Measurements from ENCODE around the gene RNF128. TPM values are rescaled to one million over a fixed set of nuclear protein-coding genes. Genes with fewer than 3 reads are reported as not detected.
"Not testable (repeated sequence)": the region's sequence is repeated elsewhere in the genome, so short reads cannot be mapped to it uniquely, and the experiment has no call there.

RNF128 gene
- total RNA-seq, 1 donor from 2014 or later = not detected

DNA sequence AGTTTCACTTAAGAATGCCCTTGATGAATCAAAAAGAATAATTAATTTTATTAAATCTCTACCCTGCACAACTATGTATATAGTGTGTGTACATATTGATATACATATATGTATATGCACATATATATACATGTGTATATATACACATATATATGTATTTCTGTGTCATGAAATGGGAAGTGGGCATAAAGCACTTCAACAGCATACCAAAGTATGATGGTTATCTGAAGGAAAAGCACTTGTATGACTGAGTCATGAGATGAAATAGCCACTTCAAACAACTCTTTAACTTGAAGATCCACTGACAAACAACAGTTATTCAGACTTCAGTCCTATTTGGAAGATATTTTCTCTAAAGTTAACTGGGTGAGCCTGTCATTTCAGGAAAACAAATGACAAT, 16.3 kb downstream of the RNF128 start:
- Mint-ChIP-seq H3K27me3 (ENCODE audit: low read depth) (peaks cover 6% of the 10 kb centered on the region), H3K27ac (ENCODE audit: unreplicated experiment) (no peak overlapping the region), H3K9me3 (peaks cover 2% of the 10 kb centered on the region), H3K36me3 (ENCODE audit: low read depth) (no peaks in the 10 kb centered on the region), H3K4me1 (no peaks in the 10 kb centered on the region), H3K4me3 (no peak overlapping the region)
- TF ChIP-seq, protein P1, sequence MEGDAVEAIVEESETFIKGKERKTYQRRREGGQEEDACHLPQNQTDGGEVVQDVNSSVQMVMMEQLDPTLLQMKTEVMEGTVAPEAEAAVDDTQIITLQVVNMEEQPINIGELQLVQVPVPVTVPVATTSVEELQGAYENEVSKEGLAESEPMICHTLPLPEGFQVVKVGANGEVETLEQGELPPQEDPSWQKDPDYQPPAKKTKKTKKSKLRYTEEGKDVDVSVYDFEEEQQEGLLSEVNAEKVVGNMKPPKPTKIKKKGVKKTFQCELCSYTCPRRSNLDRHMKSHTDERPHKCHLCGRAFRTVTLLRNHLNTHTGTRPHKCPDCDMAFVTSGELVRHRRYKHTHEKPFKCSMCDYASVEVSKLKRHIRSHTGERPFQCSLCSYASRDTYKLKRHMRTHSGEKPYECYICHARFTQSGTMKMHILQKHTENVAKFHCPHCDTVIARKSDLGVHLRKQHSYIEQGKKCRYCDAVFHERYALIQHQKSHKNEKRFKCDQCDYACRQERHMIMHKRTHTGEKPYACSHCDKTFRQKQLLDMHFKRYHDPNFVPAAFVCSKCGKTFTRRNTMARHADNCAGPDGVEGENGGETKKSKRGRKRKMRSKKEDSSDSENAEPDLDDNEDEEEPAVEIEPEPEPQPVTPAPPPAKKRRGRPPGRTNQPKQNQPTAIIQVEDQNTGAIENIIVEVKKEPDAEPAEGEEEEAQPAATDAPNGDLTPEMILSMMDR (conservative IDR thresholded peaks at IDR 0.05) = no peak
- no peak for DNase-seq (ENCODE audit: low read depth, low spot score)

DNA sequence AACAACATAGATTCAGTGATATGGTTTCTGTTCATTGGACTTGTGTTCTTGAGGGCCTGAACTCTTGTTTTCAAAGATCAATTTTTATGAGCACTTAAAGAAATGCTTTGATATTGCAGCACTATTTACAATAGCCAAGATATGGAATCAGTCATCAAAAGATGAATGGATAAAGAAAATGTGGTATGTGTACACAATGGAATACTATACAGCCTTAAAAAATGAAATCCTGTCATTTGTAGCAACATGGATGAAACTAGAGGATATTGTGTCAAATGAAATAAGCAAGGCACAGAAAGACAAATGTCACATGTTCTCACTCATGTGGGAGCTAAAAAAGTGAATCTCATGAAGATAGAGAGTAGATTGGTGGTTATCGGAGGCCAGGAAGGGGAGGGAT, 21.9 kb downstream of the RNF128 start:
- Mint-ChIP-seq H3K9me3 (peaks cover 4% of the 10 kb centered on the region), H3K4me3 (no peak overlapping the region), H3K36me3 (ENCODE audit: low read depth) (no peaks in the 10 kb centered on the region), H3K4me1 (no peaks in the 10 kb centered on the region), H3K27me3 (ENCODE audit: low read depth) (no peaks in the 10 kb centered on the region), H3K27ac (ENCODE audit: unreplicated experiment) (no peak overlapping the region)
- no peak for DNase-seq (ENCODE audit: low read depth, low spot score)
- TF ChIP-seq, protein P1 (conservative IDR thresholded peaks at IDR 0.05) = no peak

DNA sequence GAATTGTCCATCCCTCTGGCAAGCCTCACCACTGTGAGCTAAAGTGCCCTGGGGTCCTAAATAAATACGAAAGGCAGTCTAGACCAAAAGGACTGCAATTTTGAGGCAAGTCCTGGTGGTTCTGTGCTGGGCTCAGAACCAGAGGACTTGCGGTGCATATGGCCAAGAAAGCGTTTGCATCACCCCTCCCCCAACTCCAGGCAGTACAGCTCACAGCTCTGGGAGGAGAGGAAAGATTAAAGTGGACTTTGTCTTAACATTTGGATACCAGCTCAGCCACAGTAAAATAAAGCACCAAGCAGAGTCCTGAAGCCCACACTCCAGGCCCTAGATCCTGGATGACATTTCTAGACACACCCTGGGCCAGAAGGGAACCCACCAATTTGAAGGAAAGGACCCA, 24.9 kb downstream of the RNF128 start:
- no peaks in the 10 kb centered on the region for H3K4me1 Mint-ChIP-seq
- H3K27ac Mint-ChIP-seq (ENCODE audit: unreplicated experiment) = no peak overlapping the region
- H3K9me3 Mint-ChIP-seq = peaks cover 8% of the 10 kb centered on the region
- H3K4me3 Mint-ChIP-seq = no peak overlapping the region
- no peak for DNase-seq (ENCODE audit: low read depth, low spot score)
- TF ChIP-seq, protein P1 (conservative IDR thresholded peaks at IDR 0.05) = no peak
- H3K27me3 Mint-ChIP-seq (ENCODE audit: low read depth) = peaks cover 6% of the 10 kb centered on the region
- H3K36me3 Mint-ChIP-seq (ENCODE audit: low read depth) = no peaks in the 10 kb centered on the region

DNA sequence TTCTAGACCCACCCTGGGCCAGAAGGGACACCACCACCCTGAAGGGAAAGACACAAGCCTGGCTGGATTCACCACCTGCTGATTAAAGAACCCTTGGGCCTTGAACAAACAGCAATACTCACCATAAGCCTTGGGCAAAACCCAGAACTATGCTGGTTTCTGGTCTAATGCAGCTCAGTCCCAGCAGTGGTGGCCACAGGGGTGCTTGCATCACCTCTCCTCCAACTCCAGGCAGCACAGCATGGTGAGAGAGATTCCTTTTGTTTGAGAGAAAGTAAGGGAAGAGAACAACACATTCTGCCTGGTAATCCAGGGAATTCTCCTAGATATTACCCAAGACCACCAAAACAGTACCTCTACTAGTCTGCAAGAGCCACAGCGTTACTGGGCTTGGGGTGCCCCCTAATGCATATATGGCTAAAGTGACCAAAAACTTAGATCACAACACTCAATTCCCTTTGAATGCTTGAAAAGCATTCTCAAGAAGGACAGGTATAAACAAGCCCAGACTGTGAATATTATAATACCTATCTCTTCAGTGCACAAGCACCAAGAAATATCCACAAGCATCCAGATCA, 25.7 kb downstream of the RNF128 start:
- Mint-ChIP-seq H3K4me1 (no peaks in the 10 kb centered on the region), H3K4me3 (no peak overlapping the region), H3K27ac (ENCODE audit: unreplicated experiment) (no peak overlapping the region), H3K9me3 (peaks cover 8% of the 10 kb centered on the region), H3K27me3 (ENCODE audit: low read depth) (peaks cover 6% of the 10 kb centered on the region), H3K36me3 (ENCODE audit: low read depth) (no peaks in the 10 kb centered on the region)
- DNase-seq (ENCODE audit: low read depth, low spot score) = no peak
- TF ChIP-seq, protein P1 (conservative IDR thresholded peaks at IDR 0.05) = peak; percentile 16

DNA sequence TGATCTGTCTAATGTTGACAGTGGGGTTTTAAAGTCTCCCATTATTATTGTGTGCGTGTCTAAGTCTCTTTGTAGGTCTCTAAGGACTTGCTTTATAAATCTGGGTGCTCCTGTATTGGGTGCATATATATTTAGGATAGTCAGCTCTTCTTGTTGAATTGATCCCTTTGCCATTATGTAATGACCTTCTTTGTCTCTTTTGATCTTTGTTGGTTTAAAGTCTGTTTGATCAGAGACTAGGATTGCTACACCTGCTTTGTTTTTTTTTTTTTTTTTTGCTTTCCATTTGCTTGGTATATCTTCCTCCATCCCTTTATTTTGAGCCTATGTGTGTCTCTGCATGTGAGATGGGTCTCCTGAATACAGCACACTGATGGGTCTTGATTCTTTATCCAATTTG, 42.8 kb downstream of the RNF128 start:
- H3K27ac Mint-ChIP-seq (ENCODE audit: unreplicated experiment); DNase-seq (ENCODE audit: low read depth, low spot score); H3K9me3 Mint-ChIP-seq; H3K4me1 Mint-ChIP-seq; H3K27me3 Mint-ChIP-seq (ENCODE audit: low read depth); H3K4me3 Mint-ChIP-seq; H3K36me3 Mint-ChIP-seq (ENCODE audit: low read depth): not testable (repeated sequence)

DNA sequence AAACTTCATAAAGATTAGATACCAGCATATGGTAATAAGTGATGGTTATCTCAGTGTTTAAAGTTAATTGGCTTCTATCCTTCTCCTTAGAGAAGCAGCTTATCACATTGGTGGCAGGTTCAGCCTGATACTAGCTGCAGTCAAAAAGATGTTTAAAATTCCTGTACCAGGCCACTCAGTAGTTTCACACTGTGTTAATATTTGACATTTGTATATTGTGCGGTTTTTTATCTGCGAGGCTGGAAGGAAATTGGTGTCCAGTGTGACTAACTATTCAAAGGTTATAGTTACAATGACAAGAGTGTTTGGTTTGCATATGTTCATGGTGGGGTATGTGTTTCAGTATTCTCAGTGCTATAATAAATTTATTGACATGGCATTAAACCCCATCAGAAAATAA, 48.5 kb downstream of the RNF128 start:
- no peaks in the 10 kb centered on the region for H3K4me1 Mint-ChIP-seq
- no peaks in the 10 kb centered on the region for H3K36me3 Mint-ChIP-seq (ENCODE audit: low read depth)
- DNase-seq (ENCODE audit: low read depth, low spot score) = no peak
- no peaks in the 10 kb centered on the region for H3K9me3 Mint-ChIP-seq
- TF ChIP-seq, protein P1 (conservative IDR thresholded peaks at IDR 0.05) = no peak
- H3K4me3 Mint-ChIP-seq = no peak overlapping the region
- no peak overlapping the region for H3K27ac Mint-ChIP-seq (ENCODE audit: unreplicated experiment)
- H3K27me3 Mint-ChIP-seq (ENCODE audit: low read depth) = no peaks in the 10 kb centered on the region
